Endothelial cell of umbilical vein (primary cell): ENCODE measurements around the gene EP300. TPM values are rescaled to one million over a fixed set of nuclear protein-coding genes. Genes with fewer than 3 reads are reported as not detected.

ENCODE experiments used
- BruUV-seq: library from RNA; stranded (reverse); fragments of 400-500 nt; replicated peaks from 2 replicates; lab custom pipeline; 2021; lab: Mats Ljungman, UMichigan
- CTCF ChIA-PET: fragments of 300-600, 350-600 bp; sonication (Branson Sonifier 250); formaldehyde crosslinking; loops from one replicate; lab custom pipeline; 2021; ENCODE audit warnings: antibody characterized with exemption, inconsistent platforms; lab: Charles Lee
- POLR2A ChIA-PET: fragments of 300-600, 350-600 bp; sonication (Branson Sonifier 250); formaldehyde crosslinking; loops from one replicate; lab custom pipeline; 2021; ENCODE audit warnings: antibody characterized with exemption, inconsistent platforms; lab: Charles Lee
- DNase-seq: peaks from one replicate; pipeline ENCODE4 v3.0.0-alpha.2; 2011; ENCODE audit warnings: low read depth, low spot score
- FAIRE-seq: peaks from 2 replicates; lab custom pipeline; 2011; peaks lifted over from hg19 to GRCh38; lab: Jason Lieb, UNC
- H2AFZ ChIP-seq: 2 replicates; pipeline ENCODE4 v1.6.0; 2012; ENCODE audit warnings: low read depth, low read length, control low read depth, inconsistent platforms
- H3K27ac ChIP-seq: 2 replicates; pipeline ENCODE4 v1.5.1; 2011; ENCODE audit warnings: low read depth, mild to moderate bottlenecking, control low read depth, low read length, moderate library complexity; ENCODE audit not compliant: insufficient read depth
- H3K27me3 ChIP-seq, 2 experiments: 2 replicates each; pipeline versions ENCODE4 v1.6.0 to v1.6.1; 2011; ENCODE audit warnings: low read length in 2 of 2, mixed read lengths in 1 of 2; ENCODE audit not compliant: control insufficient read depth in 2 of 2, insufficient read depth in 2 of 2
- H3K36me3 ChIP-seq, 2 experiments: 2 replicates in 1 of 2; 3 replicates in 1 of 2; pipeline ENCODE4 v1.5.1; 2011; ENCODE audit warnings: low read length in 2 of 2, mild to moderate bottlenecking in 1 of 2, moderate library complexity in 1 of 2; ENCODE audit not compliant: control insufficient read depth in 2 of 2, insufficient read depth in 2 of 2; ENCODE audit errors: extremely low read depth in 1 of 2
- H3K4me1 ChIP-seq: 3 replicates; pipeline ENCODE4 v1.5.1; 2011; ENCODE audit warnings: mild to moderate bottlenecking, low read length; ENCODE audit not compliant: control insufficient read depth, insufficient read depth; ENCODE audit errors: extremely low read depth
- H3K4me2 ChIP-seq: 2 replicates; pipeline ENCODE4 v1.6.1; 2011; ENCODE audit warnings: low read length, control low read depth, mixed read lengths; ENCODE audit not compliant: insufficient read depth
- H3K4me3 ChIP-seq, 3 experiments: fragments of 200-600 bp in 1 of 3; sonication (generic), shearing (Covaris generic) in 1 of 3; replicated peaks in 1 of 3; 2 replicates each; pipeline ENCODE4 v1.5.1; 2011 to 2016; ENCODE audit warnings: control low read depth in 3 of 3, low read length in 3 of 3, mild to moderate bottlenecking in 2 of 3, inconsistent platforms in 1 of 3, low read depth in 1 of 3, moderate library complexity in 1 of 3; ENCODE audit not compliant: insufficient read depth in 1 of 3
- H3K79me2 ChIP-seq: 2 replicates; pipeline ENCODE4 v1.6.0; 2012; ENCODE audit warnings: low read length, inconsistent platforms; ENCODE audit not compliant: control insufficient read depth, insufficient read depth
- H3K9ac ChIP-seq: replicated peaks from 2 replicates; pipeline ENCODE3; 2011; ENCODE audit warnings: low read length, control low read depth; ENCODE audit not compliant: insufficient read depth; ENCODE audit errors: extremely low read depth
- H3K9me1 ChIP-seq: replicated peaks from 3 replicates; pipeline ENCODE4 v1.6.0; 2011; ENCODE audit warnings: mild to moderate bottlenecking, low read length; ENCODE audit not compliant: control insufficient read depth, insufficient read depth; ENCODE audit errors: extremely low read depth
- H3K9me3 ChIP-seq: replicated peaks from 2 replicates; pipeline ENCODE4 v1.5.1; 2012; ENCODE audit warnings: low read length, inconsistent platforms; ENCODE audit not compliant: control insufficient read depth, insufficient read depth
- H4K20me1 ChIP-seq: replicated peaks from 2 replicates; pipeline ENCODE3; 2011; ENCODE audit warnings: mild to moderate bottlenecking, low read length; ENCODE audit not compliant: control insufficient read depth, insufficient read depth; ENCODE audit errors: extremely low read depth
- CTCF ChIP-seq, 2 donors: IDR thresholded peaks; 1 replicate in 1 of 2; 2 replicates in 1 of 2; pipeline ENCODE4 v1.5.1; 2011; ENCODE audit warnings: low read length in 2 of 2, mild to moderate bottlenecking in 2 of 2, moderate library complexity in 2 of 2, control low read depth in 1 of 2, inconsistent platforms in 1 of 2, low read depth in 1 of 2; ENCODE audit not compliant: insufficient read depth in 1 of 2; ENCODE audit errors: extremely low read depth in 1 of 2
- EZH2 ChIP-seq: IDR thresholded peaks from 2 replicates; pipeline ENCODE4 v1.6.1; 2012; ENCODE audit warnings: borderline replicate concordance, low read depth, mild to moderate bottlenecking, moderate library complexity, low read length, inconsistent platforms; ENCODE audit not compliant: severe bottlenecking
- FOS ChIP-seq: IDR thresholded peaks from 2 replicates; pipeline ENCODE4 v1.6.1; 2011; ENCODE audit warnings: mild to moderate bottlenecking, low read length, moderate library complexity, borderline replicate concordance; ENCODE audit not compliant: insufficient read depth
- GATA2 ChIP-seq: IDR thresholded peaks from 2 replicates; pipeline ENCODE4 v1.7.0; 2011; ENCODE audit warnings: low read depth, mild to moderate bottlenecking, moderate library complexity, mixed read lengths, low read length; ENCODE audit not compliant: insufficient read length, insufficient read depth
- JUN ChIP-seq: IDR thresholded peaks from 2 replicates; pipeline ENCODE4 v1.6.1; 2011; ENCODE audit warnings: borderline replicate concordance, low read depth; ENCODE audit not compliant: insufficient read length, insufficient read depth
- MAX ChIP-seq: IDR thresholded peaks from 2 replicates; pipeline ENCODE4 v1.6.1; 2011; ENCODE audit not compliant: insufficient read depth, insufficient read length
- MYC ChIP-seq: IDR thresholded peaks from one replicate; pipeline ENCODE4 v1.6.1; 2011; ENCODE audit warnings: mild to moderate bottlenecking, low read depth, low read length
- POLR2A ChIP-seq: IDR thresholded peaks from 2 replicates; pipeline ENCODE4 v1.6.1; 2012; ENCODE audit warnings: low read depth, mild to moderate bottlenecking, control low read depth, low read length
- POLR2AphosphoS5 ChIP-seq: IDR thresholded peaks from 2 replicates; pipeline ENCODE4 v1.6.1; 2012; ENCODE audit warnings: low read depth, mild to moderate bottlenecking, control low read depth, low read length, moderate library complexity; ENCODE audit not compliant: insufficient read depth
- dilution Hi-C: fragments of 300-500 bp; cut with MboI; formaldehyde crosslinking; loops from one replicate; pipeline ENCODE4 v1.15.0; 2019; ENCODE audit warnings: low sequenced_read_pairs; ENCODE audit not compliant: extremely low pct_ligation_motif_present
- intact Hi-C: fragments of 100-400 bp; cut with micrococcal nuclease; formaldehyde crosslinking; loops from one replicate; pipeline ENCODE4 v1.10.0; 2022
- polyA plus RNA-seq, 4 experiments: library from polyadenylated mRNA; depleted of rRNA in 3 of 4; stranded (reverse) in 3 of 4; unstranded in 1 of 4; fragments of >200 nt; gene quantifications; 2 replicates each; pipeline versions ENCODE4 v1.2.1 to v1.2.3, GENCODE V29; 2011 to 2012; ENCODE audit warnings: missing spikeins in 1 of 4
- total RNA-seq: library from RNA; stranded (reverse); gene quantifications from 2 replicates; pipeline ENCODE4 v1.2.3, GENCODE V29; 2021

The EP300 gene
- total and polyA plus RNA-seq, 2 donors (not counting 3 experiments of a cell fraction or from before 2014, with no cell fraction given) = 24.4 to 63.0 TPM

GRCh38 chr22:41092847-41093411 lies 537 bp downstream of the EP300 start:
- intact Hi-C loops (loop anchor here (5.0 kb wide), 2 partner anchors 71 to 214 kb away; no protein-coding TSS in a partner anchor), dilution Hi-C loops (no loop called here)
- DNase-seq = peak; percentile 50
- Histone ChIP-seq H3K4me1 (peaks cover 30% of the 10 kb centered on the region), H3K79me2 (peaks cover 57% of the 10 kb centered on the region), H3K36me3 (no peaks in the 10 kb centered on the region), H3K9me1 (peaks cover 5% of the 10 kb centered on the region), H2AFZ (peak overlapping the region; percentile 50), H3K9ac (peak overlapping the region; percentile 99), H4K20me1 (peaks cover 12% of the 10 kb centered on the region), H3K4me2 (peak overlapping the region; percentile 99), H3K27me3 (no peaks in the 10 kb centered on the region), H3K27ac (peak overlapping the region; percentile 98), H3K9me3 (no peaks in the 10 kb centered on the region), H3K4me3 (peak overlapping the region; percentile 99 to 100 (median 100))
- no TSS peak for BruUV-seq
- TF ChIP-seq POLR2AphosphoS5 = no peak
- no peak for TF ChIP-seq CTCF (IDR thresholded peaks at IDR 0.05; ENCODE audit: extremely low read depth in 1 of 2, insufficient read depth in 1 of 2, low read depth in 1 of 2, low read length in 2 of 2)
- no peak for TF ChIP-seq MAX
- no peak for TF ChIP-seq GATA2
- TF ChIP-seq FOS = no peak
- TF ChIP-seq JUN = no peak
- TF ChIP-seq POLR2A = no peak
- TF ChIP-seq EZH2 = no peak
- TF ChIP-seq MYC = no peak
- ChIA-PET CTCF (interaction anchor here (1.1 to 6.8 kb wide), 3 partner anchors 17 to 171 kb away, joined by 3 to 59 read pairs (median 3); partner anchors contain the start of gene RBX1), POLR2A (interaction anchor here (0.6 to 1.5 kb wide), 2 partner anchors 9 to 142 kb away, joined by 6 to 8 read pairs; partner anchors contain the start of gene RBX1)
- no peak for FAIRE-seq
